ENCODE results near the gene PLS3. TPM values are rescaled to one million over a fixed set of nuclear protein-coding genes. Genes with fewer than 3 reads are reported as not detected.

The PLS3 gene
- total and polyA plus RNA-seq, 2 of the 13 experiments (the other 11 are each of a cell fraction or from before 2014, with no cell fraction given), result 55.7 to 99.9 TPM

DNA sequence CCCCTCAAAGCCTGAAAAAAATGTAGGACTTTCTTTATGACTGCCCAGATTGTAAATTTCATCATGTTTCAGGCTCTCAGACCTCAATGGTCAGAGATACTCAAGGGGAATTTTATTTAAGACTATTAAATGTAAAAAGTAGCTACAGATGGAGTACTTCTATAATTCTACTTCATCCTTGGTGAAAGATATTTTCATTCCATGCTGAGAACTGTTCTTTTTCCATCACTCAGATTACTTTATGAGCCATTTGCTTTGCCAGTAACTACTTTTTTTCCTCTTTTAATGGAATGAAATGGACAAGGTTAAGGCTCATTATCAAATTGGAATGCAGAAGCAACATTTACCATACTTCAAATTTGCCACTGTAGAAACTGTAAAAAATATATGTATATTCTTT is 38.0 kb upstream of the PLS3 start (continued):
- TF ChIP-seq, protein P1, sequence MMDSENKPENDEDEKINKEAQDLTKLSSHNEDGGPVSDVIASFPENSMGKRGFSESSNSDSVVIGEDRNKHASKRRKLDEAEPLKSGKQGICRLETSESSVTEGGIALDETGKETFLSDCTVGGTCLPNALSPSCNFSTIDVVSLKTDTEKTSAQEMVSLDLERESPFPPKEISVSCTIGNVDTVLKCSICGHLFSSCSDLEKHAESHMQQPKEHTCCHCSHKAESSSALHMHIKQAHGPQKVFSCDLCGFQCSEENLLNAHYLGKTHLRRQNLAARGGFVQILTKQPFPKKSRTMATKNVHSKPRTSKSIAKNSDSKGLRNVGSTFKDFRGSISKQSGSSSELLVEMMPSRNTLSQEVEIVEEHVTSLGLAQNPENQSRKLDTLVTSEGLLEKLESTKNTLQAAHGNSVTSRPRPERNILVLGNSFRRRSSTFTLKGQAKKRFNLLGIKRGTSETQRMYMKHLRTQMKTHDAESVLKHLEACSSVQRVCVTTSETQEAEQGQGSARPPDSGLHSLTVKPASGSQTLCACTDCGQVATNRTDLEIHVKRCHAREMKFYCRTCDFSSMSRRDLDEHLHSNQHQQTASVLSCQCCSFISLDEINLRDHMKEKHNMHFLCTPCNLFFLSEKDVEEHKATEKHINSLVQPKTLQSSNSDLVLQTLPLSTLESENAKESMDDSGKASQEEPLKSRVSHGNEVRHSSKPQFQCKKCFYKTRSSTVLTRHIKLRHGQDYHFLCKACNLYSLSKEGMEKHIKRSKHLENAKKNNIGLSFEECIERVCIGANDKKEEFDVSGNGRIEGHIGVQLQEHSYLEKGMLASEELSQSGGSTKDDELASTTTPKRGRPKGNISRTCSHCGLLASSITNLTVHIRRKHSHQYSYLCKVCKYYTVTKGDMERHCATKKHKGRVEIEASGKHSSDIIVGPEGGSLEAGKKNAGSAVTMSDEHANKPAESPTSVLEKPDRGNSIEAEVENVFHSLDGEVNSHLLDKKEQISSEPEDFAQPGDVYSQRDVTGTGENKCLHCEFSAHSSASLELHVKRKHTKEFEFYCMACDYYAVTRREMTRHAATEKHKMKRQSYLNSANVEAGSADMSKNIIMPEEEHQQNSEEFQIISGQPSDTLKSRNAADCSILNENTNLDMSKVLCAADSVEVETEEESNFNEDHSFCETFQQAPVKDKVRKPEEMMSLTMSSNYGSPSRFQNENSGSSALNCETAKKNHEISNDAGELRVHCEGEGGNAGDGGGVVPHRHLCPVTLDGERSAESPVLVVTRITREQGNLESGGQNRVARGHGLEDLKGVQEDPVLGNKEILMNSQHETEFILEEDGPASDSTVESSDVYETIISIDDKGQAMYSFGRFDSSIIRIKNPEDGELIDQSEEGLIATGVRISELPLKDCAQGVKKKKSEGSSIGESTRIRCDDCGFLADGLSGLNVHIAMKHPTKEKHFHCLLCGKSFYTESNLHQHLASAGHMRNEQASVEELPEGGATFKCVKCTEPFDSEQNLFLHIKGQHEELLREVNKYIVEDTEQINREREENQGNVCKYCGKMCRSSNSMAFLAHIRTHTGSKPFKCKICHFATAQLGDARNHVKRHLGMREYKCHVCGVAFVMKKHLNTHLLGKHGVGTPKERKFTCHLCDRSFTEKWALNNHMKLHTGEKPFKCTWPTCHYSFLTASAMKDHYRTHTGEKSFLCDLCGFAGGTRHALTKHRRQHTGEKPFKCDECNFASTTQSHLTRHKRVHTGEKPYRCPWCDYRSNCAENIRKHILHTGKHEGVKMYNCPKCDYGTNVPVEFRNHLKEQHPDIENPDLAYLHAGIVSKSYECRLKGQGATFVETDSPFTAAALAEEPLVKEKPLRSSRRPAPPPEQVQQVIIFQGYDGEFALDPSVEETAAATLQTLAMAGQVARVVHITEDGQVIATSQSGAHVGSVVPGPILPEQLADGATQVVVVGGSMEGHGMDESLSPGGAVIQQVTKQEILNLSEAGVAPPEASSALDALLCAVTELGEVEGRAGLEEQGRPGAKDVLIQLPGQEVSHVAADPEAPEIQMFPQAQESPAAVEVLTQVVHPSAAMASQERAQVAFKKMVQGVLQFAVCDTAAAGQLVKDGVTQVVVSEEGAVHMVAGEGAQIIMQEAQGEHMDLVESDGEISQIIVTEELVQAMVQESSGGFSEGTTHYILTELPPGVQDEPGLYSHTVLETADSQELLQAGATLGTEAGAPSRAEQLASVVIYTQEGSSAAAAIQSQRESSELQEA (CRISPR knock-in tag; IDR thresholded peaks at IDR 0.05; ENCODE audit: not compliant biosample characterization), result no peak
- TF ChIP-seq ZNF121 (CRISPR knock-in tag; IDR thresholded peaks at IDR 0.05) (no peak), KDM6A (CRISPR knock-in tag; IDR thresholded peaks at IDR 0.05; ENCODE audit: low read depth) (no peak), ZNF431 (CRISPR knock-in tag; IDR thresholded peaks at IDR 0.05; ENCODE audit: borderline replicate concordance, low read depth) (no peak), KDM5B (CRISPR knock-in tag; IDR thresholded peaks at IDR 0.05; ENCODE audit: borderline replicate concordance) (no peak)

DNA sequence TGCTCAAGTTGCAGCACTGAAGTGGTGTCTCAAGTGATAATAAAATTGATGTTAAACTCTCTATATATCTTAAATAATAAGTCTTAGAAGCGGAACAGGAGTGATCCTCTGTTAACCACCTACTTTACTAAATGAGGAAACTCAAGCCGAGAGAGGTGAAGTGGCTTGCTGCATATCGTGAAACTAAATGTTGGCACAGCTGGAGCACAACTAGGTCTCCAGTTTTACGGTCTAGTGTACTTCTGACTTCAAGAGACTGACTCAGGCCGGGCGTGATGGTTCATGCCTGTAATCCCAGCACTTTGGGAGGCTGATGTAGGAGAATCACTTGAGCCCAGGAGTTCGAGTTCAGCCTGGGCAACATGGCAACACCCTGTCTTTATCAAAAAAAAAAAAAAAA is 35.5 kb upstream of the PLS3 start:
- in situ Hi-C loops (cut with HindIII; ENCODE audit: extremely low pct_ligation_motif_present, low pct_unique_long_range_greater_than_20kb) (no loop called here), intact Hi-C loops (cut with micrococcal nuclease; ENCODE audit: unreplicated experiment) (no loop called here)
- Histone ChIP-seq H3K4me1 (ENCODE audit: insufficient read depth, low read length) (no peaks in the 10 kb centered on the region), H3K4me2 (ENCODE audit: low read depth, low read length) (no peak overlapping the region), H2AFZ (ENCODE audit: low read length) (no peak overlapping the region), H3K79me2 (ENCODE audit: insufficient read depth, low read length) (no peaks in the 10 kb centered on the region), H3K9ac (ENCODE audit: insufficient read depth, low read depth, low read length) (no peak overlapping the region), H3K27ac (ENCODE audit: extremely low read length, insufficient read depth, low read length) (no peak overlapping the region), H3K4me3 (replicated peaks in 1 of 3; ENCODE audit: insufficient read depth in 1 of 3, low read depth in 2 of 3, low read length in 3 of 3) (no peak overlapping the region), H3K36me3 (replicated peaks in 1 of 2; ENCODE audit: control insufficient read depth in 1 of 2, insufficient read depth in 2 of 2, low read length in 2 of 2) (no peaks in the 10 kb centered on the region), H3K9me3 (ENCODE audit: low read length) (no peaks in the 10 kb centered on the region), H4K20me1 (ENCODE audit: insufficient read depth, low read length) (no peaks in the 10 kb centered on the region), H3K27me3 (ENCODE audit: control insufficient read depth in 1 of 2, insufficient read depth in 2 of 2, low read length in 2 of 2) (no peaks in the 10 kb centered on the region)
- no peak for FAIRE-seq
- 90% methylated on average over 2 of the region's 7 CpGs for WGBS (ENCODE audit: low lambda C conversion rate)
- no peak for ATAC-seq
- no peak for DNase-seq (ENCODE audit: low spot score)
- no TSS peak for BruUV-seq (replicated peaks)
- POLR2A ChIA-PET, result no interaction called here
- CTCF ChIA-PET (ENCODE audit: low intra/inter-chr PET ratio, low total read pairs), result no interaction called here
- TF ChIP-seq ZNF607 (CRISPR knock-in tag; IDR thresholded peaks at IDR 0.05; ENCODE audit: borderline replicate concordance), result no peak
- TF ChIP-seq NR1H2 (CRISPR knock-in tag; IDR thresholded peaks at IDR 0.05; ENCODE audit: borderline replicate concordance, low read depth), result no peak
- no peak for TF ChIP-seq ZNF616 (CRISPR knock-in tag; IDR thresholded peaks at IDR 0.05; ENCODE audit: low read depth)
- TF ChIP-seq, protein P2, sequence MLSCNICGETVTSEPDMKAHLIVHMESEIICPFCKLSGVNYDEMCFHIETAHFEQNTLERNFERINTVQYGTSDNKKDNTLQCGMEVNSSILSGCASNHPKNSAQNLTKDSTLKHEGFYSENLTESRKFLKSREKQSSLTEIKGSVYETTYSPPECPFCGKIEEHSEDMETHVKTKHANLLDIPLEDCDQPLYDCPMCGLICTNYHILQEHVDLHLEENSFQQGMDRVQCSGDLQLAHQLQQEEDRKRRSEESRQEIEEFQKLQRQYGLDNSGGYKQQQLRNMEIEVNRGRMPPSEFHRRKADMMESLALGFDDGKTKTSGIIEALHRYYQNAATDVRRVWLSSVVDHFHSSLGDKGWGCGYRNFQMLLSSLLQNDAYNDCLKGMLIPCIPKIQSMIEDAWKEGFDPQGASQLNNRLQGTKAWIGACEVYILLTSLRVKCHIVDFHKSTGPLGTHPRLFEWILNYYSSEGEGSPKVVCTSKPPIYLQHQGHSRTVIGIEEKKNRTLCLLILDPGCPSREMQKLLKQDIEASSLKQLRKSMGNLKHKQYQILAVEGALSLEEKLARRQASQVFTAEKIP (CRISPR knock-in tag; IDR thresholded peaks at IDR 0.05; ENCODE audit: borderline replicate concordance), result no peak
- TF ChIP-seq SMAD1 (CRISPR knock-in tag; IDR thresholded peaks at IDR 0.05; ENCODE audit: borderline replicate concordance, low read depth), result no peak
- no peak for TF ChIP-seq CBX1 (IDR thresholded peaks at IDR 0.05; ENCODE audit: low read depth)
- TF ChIP-seq SIN3B (IDR thresholded peaks at IDR 0.05; ENCODE audit: low read length), result no peak
- TF ChIP-seq PCBP2 (optimal IDR thresholded peaks at IDR 0.05; ENCODE audit: low read depth, low read length, poor library complexity, severe bottlenecking), result no peak
- TF ChIP-seq ZSCAN29 (CRISPR knock-in tag; conservative IDR thresholded peaks at IDR 0.05), result no peak
- TF ChIP-seq ZNF777 (CRISPR knock-in tag; IDR thresholded peaks at IDR 0.05), result no peak
- no peak for TF ChIP-seq NR3C1 (CRISPR knock-in tag; IDR thresholded peaks at IDR 0.05)
